CD4-positive, alpha-beta T cell (primary cell): ENCODE results near the gene AGAP1. TPM values are rescaled to one million over a fixed set of nuclear protein-coding genes. Genes with fewer than 3 reads are reported as not detected.
"Not testable (repeated sequence)": the region's sequence is repeated elsewhere in the genome, so short reads cannot be mapped to it uniquely, and the experiment has no call there.

Source experiments
- ATAC-seq: fragments of 200-7000 bp; cut with Tn5 transposase; one replicate; pipeline ENCODE4 v1.10.0; 2022; ENCODE audit warnings: mild to moderate bottlenecking; ENCODE audit not compliant: poor library complexity
- CTCF ChIA-PET: fragments of 350-600 bp; sonication (Branson Sonifier 250); formaldehyde crosslinking; loops from one replicate; lab custom pipeline; 2021; ENCODE audit warnings: antibody characterized with exemption, inconsistent platforms; lab: Charles Lee
- POLR2A ChIA-PET: fragments of 350-600 bp; sonication (Branson Sonifier 250); formaldehyde crosslinking; loops from one replicate; lab custom pipeline; 2021; ENCODE audit warnings: antibody characterized with exemption, inconsistent platforms; lab: Charles Lee
- DNase-seq, 14 experiments: peaks; one replicate each; pipeline ENCODE4 v3.0.0-alpha.2; 2013 to 2020; ENCODE audit warnings: mixed read lengths in 2 of 14
- H3K27ac ChIP-seq, 2 donors: one replicate each; pipeline versions ENCODE4 v1.5.1 to v1.7.0; 2013; ENCODE audit warnings: low read length in 2 of 2, low read depth in 1 of 2, mild to moderate bottlenecking in 1 of 2
- H3K27me3 ChIP-seq, 2 experiments: 1 replicate in 1 of 2; 2 replicates in 1 of 2; pipeline versions ENCODE4 v1.6.1 to v1.7.0; 2013; ENCODE audit warnings: low read length in 2 of 2, control low read depth in 1 of 2, mild to moderate bottlenecking in 1 of 2, moderate library complexity in 1 of 2; ENCODE audit not compliant: insufficient read depth in 2 of 2, control insufficient read depth in 1 of 2
- H3K36me3 ChIP-seq: one replicate; pipeline ENCODE4 v1.6.1; 2013; ENCODE audit warnings: low read length, control low read depth; ENCODE audit not compliant: insufficient read depth
- H3K4me1 ChIP-seq: one replicate; pipeline ENCODE4 v1.6.1; 2013; ENCODE audit warnings: low read length, control low read depth; ENCODE audit not compliant: insufficient read depth
- H3K4me3 ChIP-seq: one replicate; pipeline ENCODE4 v1.5.1; 2013; ENCODE audit warnings: mild to moderate bottlenecking, low read length, moderate library complexity
- H3K9me3 ChIP-seq, 2 experiments: 1 replicate in 1 of 2; 2 replicates in 1 of 2; pipeline versions ENCODE4 v1.6.1 to v1.7.0; 2013; ENCODE audit warnings: low read length in 2 of 2, mild to moderate bottlenecking in 2 of 2, control low read depth in 1 of 2, moderate library complexity in 1 of 2; ENCODE audit not compliant: control insufficient read depth in 1 of 2, insufficient read depth in 1 of 2
- H3K27ac Mint-ChIP-seq: one replicate; pipeline ENCODE4 v1.8.0; 2020; ENCODE audit warnings: mixed read lengths
- H3K27me3 Mint-ChIP-seq: one replicate; pipeline ENCODE4 v1.8.0; 2021; ENCODE audit warnings: mixed read lengths
- H3K36me3 Mint-ChIP-seq: one replicate; pipeline ENCODE4 v1.8.0; 2021; ENCODE audit warnings: low read depth, mixed read lengths
- H3K4me1 Mint-ChIP-seq: one replicate; pipeline ENCODE4 v1.8.0; 2021; ENCODE audit warnings: low read depth, mixed read lengths
- H3K4me3 Mint-ChIP-seq: one replicate; pipeline ENCODE4 v1.8.0; 2020; ENCODE audit warnings: mild to moderate bottlenecking, mixed read lengths
- H3K9me3 Mint-ChIP-seq: one replicate; pipeline ENCODE4 v1.8.0; 2020; ENCODE audit warnings: mixed read lengths
- CTCF ChIP-seq: fragments of 200-600 bp; IDR thresholded peaks from one replicate; pipeline ENCODE4 v1.8.0; 2022; ENCODE audit warnings: antibody characterized with exemption, mild to moderate bottlenecking
- intact Hi-C, 2 experiments: fragments of 100-400 bp; cut with DNase I in 1 of 2; cut with micrococcal nuclease in 1 of 2; formaldehyde crosslinking; loops; one replicate each; pipeline versions ENCODE4 v1.15.1 to v1.9.0; 2023 to 2025; cut with DNase I, micrococcal nuclease
- total RNA-seq, 174 experiments: library from RNA in 2 of 174; stranded (reverse) in 2 of 174; gene quantifications; one replicate each; pipeline ENCODE4 v1.2.3 and lab custom pipeline; 2021 to 2026

Gene AGAP1
- total RNA-seq, 2 experiments from 2014 or later, result 2.6 to 3.1 TPM

GRCh38 chr2:235763816-235764215 lies 270.0 kb downstream of the AGAP1 start:
- Histone ChIP-seq H3K27me3 (no peaks in the 10 kb centered on the region), H3K4me3 (no peak overlapping the region), H3K36me3 (no peaks in the 10 kb centered on the region), H3K27ac (no peak overlapping the region), H3K4me1 (no peaks in the 10 kb centered on the region), H3K9me3 (no peaks in the 10 kb centered on the region)
- Mint-ChIP-seq H3K9me3 (no peaks in the 10 kb centered on the region), H3K36me3 (no peaks in the 10 kb centered on the region), H3K27me3 (peaks cover 26% of the 10 kb centered on the region), H3K4me3 (no peak overlapping the region), H3K27ac (no peak overlapping the region), H3K4me1 (peaks cover 4% of the 10 kb centered on the region)
- POLR2A ChIA-PET, result no interaction called here
- intact Hi-C loops, result no loop called here
- CTCF ChIA-PET, result no interaction called here
- ATAC-seq (no peak), DNase-seq (no peak)
- no peak for TF ChIP-seq CTCF

GRCh38 chr2:235764478-235764877 lies 270.6 kb downstream of the AGAP1 start:
- H3K27ac Mint-ChIP-seq, CTCF ChIA-PET, intact Hi-C loops, H3K36me3 Mint-ChIP-seq, H3K27me3 ChIP-seq, H3K4me1 Mint-ChIP-seq, H3K4me1 ChIP-seq, H3K4me3 Mint-ChIP-seq, H3K9me3 ChIP-seq, H3K4me3 ChIP-seq, H3K27ac ChIP-seq, POLR2A ChIA-PET, ATAC-seq, H3K9me3 Mint-ChIP-seq, H3K36me3 ChIP-seq, DNase-seq: not testable (repeated sequence)
- H3K27me3 Mint-ChIP-seq, result peaks cover 26% of the 10 kb centered on the region

DNA sequence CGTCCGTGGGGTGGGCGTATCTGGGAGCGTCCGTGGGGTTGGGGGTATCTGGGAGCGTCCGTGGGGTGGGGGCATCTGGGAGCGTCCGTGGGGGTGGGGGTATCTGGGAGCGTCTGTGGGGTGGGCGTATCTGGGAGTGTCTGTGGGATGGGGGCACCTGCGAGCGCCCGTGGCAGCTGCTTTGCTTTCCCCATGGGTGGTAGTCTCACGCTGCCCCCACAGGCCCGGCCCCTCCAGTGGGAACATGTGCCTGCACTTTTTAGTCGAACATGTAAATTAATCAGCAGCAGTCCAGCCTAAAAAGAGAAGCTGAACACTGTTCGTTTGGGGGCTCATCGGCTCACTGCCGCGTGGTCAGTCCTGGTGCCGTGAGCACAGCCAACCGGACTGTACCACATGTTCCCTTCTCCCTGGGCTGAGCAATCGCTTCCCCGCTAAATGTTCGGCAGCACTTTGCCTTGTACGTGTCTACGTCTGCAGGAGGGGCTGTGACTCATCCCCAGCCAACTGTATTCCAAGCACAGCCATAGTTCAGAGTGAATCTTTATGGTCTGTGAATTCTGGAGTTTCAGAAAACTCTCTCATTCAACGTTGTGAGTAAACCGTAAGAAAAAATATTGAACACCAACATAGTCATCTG lies 271.5 kb downstream of the AGAP1 start:
- Mint-ChIP-seq H3K9me3 (no peaks in the 10 kb centered on the region), H3K27ac (no peak overlapping the region), H3K4me1 (peaks cover 4% of the 10 kb centered on the region), H3K4me3 (no peak overlapping the region), H3K36me3 (no peaks in the 10 kb centered on the region), H3K27me3 (peaks cover 26% of the 10 kb centered on the region)
- ATAC-seq (no peak), DNase-seq (no peak)
- intact Hi-C loops, result loop anchor here (5.0 kb wide), 2 partner anchors 412 to 1307 kb away; no protein-coding TSS in a partner anchor
- Histone ChIP-seq H3K4me3 (no peak overlapping the region), H3K27ac (no peak overlapping the region), H3K4me1 (no peaks in the 10 kb centered on the region), H3K36me3 (no peaks in the 10 kb centered on the region), H3K27me3 (no peaks in the 10 kb centered on the region), H3K9me3 (no peaks in the 10 kb centered on the region)
- ChIA-PET CTCF (interaction anchor here (1.4 kb wide), 1 partner anchor 14 kb away, joined by 4 read pairs; no protein-coding TSS in a partner anchor), POLR2A (no interaction called here)
- TF ChIP-seq CTCF, result no peak
